Esophagus squamous epithelium (tissue), 5 donors: ENCODE measurements around the gene SLC2A8. TPM values are rescaled to one million over a fixed set of nuclear protein-coding genes. Genes with fewer than 3 reads are reported as not detected.

ENCODE experiments used
- DNase-seq: peaks from one replicate; lab custom pipeline; 2025; lab: John Stamatoyannopoulos, UW
- H3K27ac ChIP-seq, 4 donors: fragments of 200-600 bp; sonication (generic); one replicate each; pipeline ENCODE4 v1.5.1; 2016 to 2019; ENCODE audit warnings: mild to moderate bottlenecking in 1 of 4
- H3K27me3 ChIP-seq, 4 donors: fragments of 200-600 bp; sonication (generic); 1 replicate in 3 of 4; 2 replicates in 1 of 4; pipeline versions ENCODE4 v1.5.1 to v1.6.0; 2017 to 2021; ENCODE audit warnings: antibody characterized with exemption in 1 of 4
- H3K36me3 ChIP-seq, 3 donors: fragments of 200-600 bp; sonication (generic); one replicate each; pipeline ENCODE4 v1.5.1; 2016 to 2019
- H3K4me1 ChIP-seq, 3 donors: fragments of 200-600 bp; sonication (generic); one replicate each; pipeline ENCODE4 v1.5.1; 2017 to 2019
- H3K4me3 ChIP-seq, 4 donors: fragments of 200-600 bp; sonication (generic); 1 replicate in 3 of 4; 2 replicates in 1 of 4; pipeline ENCODE4 v1.5.1; 2016 to 2019; ENCODE audit warnings: mild to moderate bottlenecking in 2 of 4, moderate library complexity in 1 of 4
- H3K9me3 ChIP-seq, 3 donors: fragments of 200-600 bp; sonication (generic); one replicate each; pipeline ENCODE4 v1.5.1; 2016 to 2019
- POLR2A ChIP-seq, 4 donors: fragments of 450-650 bp; IDR thresholded peaks; one replicate each; pipeline ENCODE4 v1.6.1; 2017; ENCODE audit warnings: antibody characterized with exemption in 4 of 4, mild to moderate bottlenecking in 4 of 4, moderate library complexity in 3 of 4
- WGBS, 2 donors: methylation state at CpG; one replicate each; pipeline ENCODE4 v1.1.5; 2018; 5-methylcytosine and 5-hydroxymethylcytosine counted together
- intact Hi-C: fragments of 100-400 bp; cut with DNase I; formaldehyde crosslinking; loops from one replicate; pipeline ENCODE4 v1.15.0; 2022
- total RNA-seq, 4 donors: library from RNA; depleted of rRNA; stranded (reverse); fragments of >200 nt; gene quantifications; one replicate each; pipeline ENCODE4 v1.1.0, GENCODE V29; 2016
- TF ChIP-seq, protein P1 (sequence below), 6 experiments: fragments of 450-650 bp in 4 of 6; fragments of 200-600 bp in 2 of 6; sonication (generic) in 2 of 6; IDR thresholded peaks; one replicate each; pipeline ENCODE4 v1.5.1; 2016 to 2019; ENCODE audit warnings: antibody characterized with exemption in 6 of 6, mild to moderate bottlenecking in 4 of 6, moderate library complexity in 4 of 6
- donor health status: DM: yes; HTN: yes; CAD: no.

The SLC2A8 gene
- total RNA-seq, 4 donors from 2014 or later, result 6.2 to 28.3 (median 16.7) TPM

DNA sequence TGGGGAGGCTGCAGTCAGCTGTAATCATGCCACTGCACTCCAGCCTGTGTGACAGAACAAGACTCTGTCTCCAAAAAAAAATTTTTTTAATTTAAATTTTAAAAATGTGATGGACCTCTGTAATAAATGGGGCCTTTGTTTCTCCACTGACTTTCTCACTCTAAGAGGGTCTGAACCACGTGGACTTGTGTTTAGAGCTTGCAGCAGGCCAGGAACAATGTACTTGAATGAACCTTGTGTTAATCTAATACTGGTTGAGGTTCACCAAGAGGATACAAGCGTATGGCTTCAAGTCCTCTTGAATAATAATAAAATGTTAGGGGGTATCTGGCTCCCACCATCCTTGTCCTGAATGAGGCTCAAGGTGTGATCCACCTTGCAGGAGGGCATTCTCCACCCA lies 14.4 kb upstream of the SLC2A8 start:
- Histone ChIP-seq H3K4me1 (no peaks in the 10 kb centered on the region), H3K9me3 (peaks cover 0 to 6% (median 0%) of the 10 kb centered on the region in 3 donors), H3K4me3 (no peak overlapping the region), H3K27ac (no peak overlapping the region), H3K36me3 (no peaks in the 10 kb centered on the region), H3K27me3 (no peaks in the 10 kb centered on the region)
- TF ChIP-seq, protein P1, sequence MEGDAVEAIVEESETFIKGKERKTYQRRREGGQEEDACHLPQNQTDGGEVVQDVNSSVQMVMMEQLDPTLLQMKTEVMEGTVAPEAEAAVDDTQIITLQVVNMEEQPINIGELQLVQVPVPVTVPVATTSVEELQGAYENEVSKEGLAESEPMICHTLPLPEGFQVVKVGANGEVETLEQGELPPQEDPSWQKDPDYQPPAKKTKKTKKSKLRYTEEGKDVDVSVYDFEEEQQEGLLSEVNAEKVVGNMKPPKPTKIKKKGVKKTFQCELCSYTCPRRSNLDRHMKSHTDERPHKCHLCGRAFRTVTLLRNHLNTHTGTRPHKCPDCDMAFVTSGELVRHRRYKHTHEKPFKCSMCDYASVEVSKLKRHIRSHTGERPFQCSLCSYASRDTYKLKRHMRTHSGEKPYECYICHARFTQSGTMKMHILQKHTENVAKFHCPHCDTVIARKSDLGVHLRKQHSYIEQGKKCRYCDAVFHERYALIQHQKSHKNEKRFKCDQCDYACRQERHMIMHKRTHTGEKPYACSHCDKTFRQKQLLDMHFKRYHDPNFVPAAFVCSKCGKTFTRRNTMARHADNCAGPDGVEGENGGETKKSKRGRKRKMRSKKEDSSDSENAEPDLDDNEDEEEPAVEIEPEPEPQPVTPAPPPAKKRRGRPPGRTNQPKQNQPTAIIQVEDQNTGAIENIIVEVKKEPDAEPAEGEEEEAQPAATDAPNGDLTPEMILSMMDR (IDR thresholded peaks at IDR 0.05), result no peak
- no peak for TF ChIP-seq POLR2A (IDR thresholded peaks at IDR 0.05)
- 56 to 80% methylated on average over 2 of the region's 2 CpGs for WGBS, 2 donors
- intact Hi-C loops, result no loop called here
- no peak for DNase-seq

DNA sequence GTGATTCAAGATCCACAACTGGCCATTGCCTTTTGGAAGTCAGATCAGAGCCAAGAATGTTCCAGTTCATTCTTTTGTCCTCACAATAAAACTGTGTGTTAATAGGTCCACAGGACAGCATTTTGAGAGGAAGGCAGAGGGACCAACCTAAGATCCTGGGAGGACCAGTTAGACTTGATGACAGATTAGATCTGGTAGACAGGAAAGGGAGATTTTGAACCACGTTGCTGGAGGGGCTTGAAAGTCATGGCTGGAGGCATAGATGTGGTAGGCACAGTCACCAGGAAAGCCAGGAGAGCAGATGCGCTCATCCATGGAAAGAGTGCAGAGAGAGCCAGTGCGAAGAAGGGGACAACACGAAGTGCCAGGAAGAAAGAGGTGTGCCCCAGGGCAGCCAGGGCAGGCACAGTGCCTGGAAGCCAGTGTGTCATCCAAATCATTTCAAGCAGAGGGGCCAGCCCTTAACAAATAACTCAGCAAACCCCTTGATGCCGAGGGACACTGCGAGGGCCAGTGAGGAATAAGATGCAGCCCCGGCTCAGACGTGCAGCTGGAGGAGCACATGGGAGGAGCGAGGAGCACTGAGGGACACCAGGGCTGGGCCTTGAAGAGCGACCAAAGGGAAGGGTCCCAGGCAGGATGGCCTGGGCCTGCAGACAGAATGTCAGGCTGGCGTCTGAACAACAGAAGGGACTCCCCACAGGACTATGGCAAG lies 12.8 kb upstream of the SLC2A8 start:
- Histone ChIP-seq H3K4me3 (no peak overlapping the region), H3K36me3 (no peaks in the 10 kb centered on the region), H3K4me1 (peaks cover 0 to 16% (median 10%) of the 10 kb centered on the region in 3 donors), H3K27me3 (no peaks in the 10 kb centered on the region), H3K27ac (no peak overlapping the region), H3K9me3 (peaks cover 0 to under 1% (median 0%) of the 10 kb centered on the region in 3 donors)
- no peak for TF ChIP-seq POLR2A (IDR thresholded peaks at IDR 0.05)
- TF ChIP-seq, protein P1 (IDR thresholded peaks at IDR 0.05), result no peak
- DNase-seq, result no peak
- intact Hi-C loops, result no loop called here
- 69 to 72% methylated on average over 11 of the region's 11 CpGs for WGBS, 2 donors

DNA sequence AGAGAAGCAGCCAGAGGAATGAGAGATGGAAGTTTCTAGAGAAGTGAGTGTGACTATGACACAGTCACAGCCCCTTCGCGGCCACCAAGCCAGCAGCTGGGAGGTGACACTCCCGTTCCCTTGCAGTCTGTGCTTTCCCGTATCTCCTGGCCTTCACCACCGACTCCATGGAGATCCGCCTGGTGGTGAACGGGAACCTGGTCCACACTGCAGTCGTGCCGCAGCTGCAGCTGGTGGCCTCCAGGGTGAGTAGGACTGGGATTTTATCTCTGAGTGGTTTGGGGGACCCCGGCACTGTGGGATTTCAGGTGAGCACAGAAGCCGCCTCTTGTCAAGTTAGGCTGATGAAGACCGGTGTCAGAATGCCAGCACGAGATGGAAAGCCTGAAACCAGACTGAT lies 12.1 kb upstream of the SLC2A8 start:
- 85 to 97% methylated on average over 2 to 10 of the region's 13 CpGs for WGBS, 2 donors
- intact Hi-C loops, result no loop called here
- H3K9me3 ChIP-seq, result no peaks in the 10 kb centered on the region
- peaks cover 0 to 17% (median 10%) of the 10 kb centered on the region in 3 donors for H3K4me1 ChIP-seq
- H3K27ac ChIP-seq, result no peak overlapping the region
- H3K4me3 ChIP-seq, result no peak overlapping the region
- no peak for DNase-seq
- H3K36me3 ChIP-seq, result no peaks in the 10 kb centered on the region
- no peaks in the 10 kb centered on the region for H3K27me3 ChIP-seq
- no peak for TF ChIP-seq POLR2A (IDR thresholded peaks at IDR 0.05)
- TF ChIP-seq, protein P1 (IDR thresholded peaks at IDR 0.05), result no peak

DNA sequence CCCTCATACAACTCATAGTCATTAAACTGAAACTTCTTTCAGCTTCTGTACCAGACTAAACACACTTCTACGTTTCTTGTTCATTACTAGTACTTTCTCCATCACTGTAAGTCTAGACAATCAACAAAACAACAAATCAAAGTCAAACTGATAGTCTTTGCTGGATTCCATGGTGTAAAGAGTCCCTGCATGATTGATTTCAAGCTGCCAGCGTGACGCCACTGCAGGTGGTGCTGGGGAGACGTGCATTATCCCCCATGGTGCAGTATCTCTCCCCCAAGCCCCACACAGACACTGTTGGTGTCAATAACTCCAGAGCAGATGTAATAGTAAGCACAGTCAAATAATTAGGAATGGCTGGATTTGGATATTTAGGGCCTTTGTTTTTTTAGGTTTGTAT lies 10.7 kb upstream of the SLC2A8 start:
- Histone ChIP-seq H3K4me3 (no peak overlapping the region), H3K36me3 (no peaks in the 10 kb centered on the region), H3K9me3 (no peaks in the 10 kb centered on the region), H3K4me1 (peaks cover 0 to 21% (median 10%) of the 10 kb centered on the region in 3 donors), H3K27ac (no peak overlapping the region), H3K27me3 (no peaks in the 10 kb centered on the region)
- TF ChIP-seq, protein P1 (IDR thresholded peaks at IDR 0.05), result no peak
- TF ChIP-seq POLR2A (IDR thresholded peaks at IDR 0.05), result no peak
- DNase-seq, result no peak
- intact Hi-C loops, result no loop called here
- WGBS, 2 donors, result 74 to 94% methylated on average over 4 of the region's 4 CpGs

DNA sequence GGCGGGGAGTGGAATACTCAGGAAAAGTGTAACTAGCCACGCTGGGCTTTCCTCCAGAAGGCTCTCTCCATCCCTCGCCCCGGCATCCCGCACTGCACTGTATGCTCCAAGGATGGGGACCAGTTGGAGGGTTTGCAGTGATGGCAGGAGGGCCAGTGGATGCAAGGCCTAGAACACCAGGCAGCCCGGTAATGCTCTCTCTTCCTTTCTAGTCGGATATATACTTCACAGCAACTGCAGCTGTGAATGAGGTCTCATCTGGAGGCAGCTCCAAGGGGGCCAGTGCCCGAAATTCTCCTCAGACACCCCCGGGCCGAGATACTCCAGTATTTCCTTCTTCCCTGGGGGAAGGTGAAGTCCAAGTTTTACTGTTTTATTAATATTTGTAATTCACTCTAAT lies 10.0 kb upstream of the SLC2A8 start:
- intact Hi-C loops, result no loop called here
- peaks cover 0 to 4% (median 0%) of the 10 kb centered on the region in 3 donors for H3K36me3 ChIP-seq
- H3K4me1 ChIP-seq, result peaks cover 0 to 21% (median 10%) of the 10 kb centered on the region in 3 donors
- no peak for TF ChIP-seq POLR2A (IDR thresholded peaks at IDR 0.05)
- TF ChIP-seq, protein P1 (IDR thresholded peaks at IDR 0.05), result no peak
- WGBS, 2 donors, result 92 to 96% methylated on average over 5 to 9 of the region's 10 CpGs
- no peaks in the 10 kb centered on the region for H3K27me3 ChIP-seq
- H3K9me3 ChIP-seq, result no peaks in the 10 kb centered on the region
- H3K27ac ChIP-seq, result no peak overlapping the region
- DNase-seq, result no peak
- no peak overlapping the region for H3K4me3 ChIP-seq
